ENCODE data around the gene TET1. TPM values are rescaled to one million over a fixed set of nuclear protein-coding genes. Genes with fewer than 3 reads are reported as not detected.

Gene TET1
- total and polyA plus RNA-seq, 2 experiments from 2014 or later, result 37.2 to 90.5 TPM

DNA sequence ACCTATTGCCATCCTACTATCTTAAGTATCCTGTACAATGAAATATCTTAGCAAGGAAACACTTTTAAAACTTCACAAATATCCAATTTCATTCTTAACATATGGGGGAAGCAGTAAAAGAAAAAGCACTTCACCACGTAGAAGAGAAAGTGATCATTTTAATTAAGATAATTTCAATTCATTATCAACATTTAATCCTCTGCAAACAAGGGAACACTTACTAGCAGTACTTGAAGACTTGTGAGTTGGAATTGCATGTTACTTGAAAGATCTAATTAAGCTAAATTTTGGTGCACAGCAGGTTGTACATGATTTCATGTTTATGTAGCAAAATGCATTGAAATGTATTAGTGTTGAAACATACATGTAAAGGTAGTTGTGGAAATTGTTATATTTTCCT is 140.1 kb downstream of the TET1 start:
- TF ChIP-seq STAT1 (IDR thresholded peaks at IDR 0.05; ENCODE audit: unreplicated experiment), result no peak
- no peak for TF ChIP-seq JUNB (IDR thresholded peaks at IDR 0.05; ENCODE audit: unreplicated experiment)
- TF ChIP-seq, protein P1, sequence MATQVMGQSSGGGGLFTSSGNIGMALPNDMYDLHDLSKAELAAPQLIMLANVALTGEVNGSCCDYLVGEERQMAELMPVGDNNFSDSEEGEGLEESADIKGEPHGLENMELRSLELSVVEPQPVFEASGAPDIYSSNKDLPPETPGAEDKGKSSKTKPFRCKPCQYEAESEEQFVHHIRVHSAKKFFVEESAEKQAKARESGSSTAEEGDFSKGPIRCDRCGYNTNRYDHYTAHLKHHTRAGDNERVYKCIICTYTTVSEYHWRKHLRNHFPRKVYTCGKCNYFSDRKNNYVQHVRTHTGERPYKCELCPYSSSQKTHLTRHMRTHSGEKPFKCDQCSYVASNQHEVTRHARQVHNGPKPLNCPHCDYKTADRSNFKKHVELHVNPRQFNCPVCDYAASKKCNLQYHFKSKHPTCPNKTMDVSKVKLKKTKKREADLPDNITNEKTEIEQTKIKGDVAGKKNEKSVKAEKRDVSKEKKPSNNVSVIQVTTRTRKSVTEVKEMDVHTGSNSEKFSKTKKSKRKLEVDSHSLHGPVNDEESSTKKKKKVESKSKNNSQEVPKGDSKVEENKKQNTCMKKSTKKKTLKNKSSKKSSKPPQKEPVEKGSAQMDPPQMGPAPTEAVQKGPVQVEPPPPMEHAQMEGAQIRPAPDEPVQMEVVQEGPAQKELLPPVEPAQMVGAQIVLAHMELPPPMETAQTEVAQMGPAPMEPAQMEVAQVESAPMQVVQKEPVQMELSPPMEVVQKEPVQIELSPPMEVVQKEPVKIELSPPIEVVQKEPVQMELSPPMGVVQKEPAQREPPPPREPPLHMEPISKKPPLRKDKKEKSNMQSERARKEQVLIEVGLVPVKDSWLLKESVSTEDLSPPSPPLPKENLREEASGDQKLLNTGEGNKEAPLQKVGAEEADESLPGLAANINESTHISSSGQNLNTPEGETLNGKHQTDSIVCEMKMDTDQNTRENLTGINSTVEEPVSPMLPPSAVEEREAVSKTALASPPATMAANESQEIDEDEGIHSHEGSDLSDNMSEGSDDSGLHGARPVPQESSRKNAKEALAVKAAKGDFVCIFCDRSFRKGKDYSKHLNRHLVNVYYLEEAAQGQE (IDR thresholded peaks at IDR 0.05; ENCODE audit: unreplicated experiment), result no peak
- no peak for TF ChIP-seq EZH2 (IDR thresholded peaks at IDR 0.05; ENCODE audit: low read depth, unreplicated experiment)
- TF ChIP-seq, protein P2, sequence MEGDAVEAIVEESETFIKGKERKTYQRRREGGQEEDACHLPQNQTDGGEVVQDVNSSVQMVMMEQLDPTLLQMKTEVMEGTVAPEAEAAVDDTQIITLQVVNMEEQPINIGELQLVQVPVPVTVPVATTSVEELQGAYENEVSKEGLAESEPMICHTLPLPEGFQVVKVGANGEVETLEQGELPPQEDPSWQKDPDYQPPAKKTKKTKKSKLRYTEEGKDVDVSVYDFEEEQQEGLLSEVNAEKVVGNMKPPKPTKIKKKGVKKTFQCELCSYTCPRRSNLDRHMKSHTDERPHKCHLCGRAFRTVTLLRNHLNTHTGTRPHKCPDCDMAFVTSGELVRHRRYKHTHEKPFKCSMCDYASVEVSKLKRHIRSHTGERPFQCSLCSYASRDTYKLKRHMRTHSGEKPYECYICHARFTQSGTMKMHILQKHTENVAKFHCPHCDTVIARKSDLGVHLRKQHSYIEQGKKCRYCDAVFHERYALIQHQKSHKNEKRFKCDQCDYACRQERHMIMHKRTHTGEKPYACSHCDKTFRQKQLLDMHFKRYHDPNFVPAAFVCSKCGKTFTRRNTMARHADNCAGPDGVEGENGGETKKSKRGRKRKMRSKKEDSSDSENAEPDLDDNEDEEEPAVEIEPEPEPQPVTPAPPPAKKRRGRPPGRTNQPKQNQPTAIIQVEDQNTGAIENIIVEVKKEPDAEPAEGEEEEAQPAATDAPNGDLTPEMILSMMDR (conservative IDR thresholded peaks at IDR 0.05; ENCODE audit: low read depth in 2 of 2), result no peak
- TF ChIP-seq CREB1 (CRISPR knock-in tag; IDR thresholded peaks at IDR 0.05; ENCODE audit: low read depth), result no peak
- TF ChIP-seq POLR2AphosphoS5 (IDR thresholded peaks at IDR 0.05; ENCODE audit: low read depth), result no peak
- no peak for TF ChIP-seq NANOG (IDR thresholded peaks at IDR 0.05; ENCODE audit: borderline replicate concordance)
- TF ChIP-seq ZNF331 (CRISPR knock-in tag; IDR thresholded peaks at IDR 0.05; ENCODE audit: low read depth), result no peak
- no peak for TF ChIP-seq EZH2phosphoT487 (IDR thresholded peaks at IDR 0.05; ENCODE audit: unreplicated experiment)
- TF ChIP-seq, protein P3, sequence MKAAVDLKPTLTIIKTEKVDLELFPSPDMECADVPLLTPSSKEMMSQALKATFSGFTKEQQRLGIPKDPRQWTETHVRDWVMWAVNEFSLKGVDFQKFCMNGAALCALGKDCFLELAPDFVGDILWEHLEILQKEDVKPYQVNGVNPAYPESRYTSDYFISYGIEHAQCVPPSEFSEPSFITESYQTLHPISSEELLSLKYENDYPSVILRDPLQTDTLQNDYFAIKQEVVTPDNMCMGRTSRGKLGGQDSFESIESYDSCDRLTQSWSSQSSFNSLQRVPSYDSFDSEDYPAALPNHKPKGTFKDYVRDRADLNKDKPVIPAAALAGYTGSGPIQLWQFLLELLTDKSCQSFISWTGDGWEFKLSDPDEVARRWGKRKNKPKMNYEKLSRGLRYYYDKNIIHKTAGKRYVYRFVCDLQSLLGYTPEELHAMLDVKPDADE (IDR thresholded peaks at IDR 0.05), result no peak
- TF ChIP-seq, protein P4, sequence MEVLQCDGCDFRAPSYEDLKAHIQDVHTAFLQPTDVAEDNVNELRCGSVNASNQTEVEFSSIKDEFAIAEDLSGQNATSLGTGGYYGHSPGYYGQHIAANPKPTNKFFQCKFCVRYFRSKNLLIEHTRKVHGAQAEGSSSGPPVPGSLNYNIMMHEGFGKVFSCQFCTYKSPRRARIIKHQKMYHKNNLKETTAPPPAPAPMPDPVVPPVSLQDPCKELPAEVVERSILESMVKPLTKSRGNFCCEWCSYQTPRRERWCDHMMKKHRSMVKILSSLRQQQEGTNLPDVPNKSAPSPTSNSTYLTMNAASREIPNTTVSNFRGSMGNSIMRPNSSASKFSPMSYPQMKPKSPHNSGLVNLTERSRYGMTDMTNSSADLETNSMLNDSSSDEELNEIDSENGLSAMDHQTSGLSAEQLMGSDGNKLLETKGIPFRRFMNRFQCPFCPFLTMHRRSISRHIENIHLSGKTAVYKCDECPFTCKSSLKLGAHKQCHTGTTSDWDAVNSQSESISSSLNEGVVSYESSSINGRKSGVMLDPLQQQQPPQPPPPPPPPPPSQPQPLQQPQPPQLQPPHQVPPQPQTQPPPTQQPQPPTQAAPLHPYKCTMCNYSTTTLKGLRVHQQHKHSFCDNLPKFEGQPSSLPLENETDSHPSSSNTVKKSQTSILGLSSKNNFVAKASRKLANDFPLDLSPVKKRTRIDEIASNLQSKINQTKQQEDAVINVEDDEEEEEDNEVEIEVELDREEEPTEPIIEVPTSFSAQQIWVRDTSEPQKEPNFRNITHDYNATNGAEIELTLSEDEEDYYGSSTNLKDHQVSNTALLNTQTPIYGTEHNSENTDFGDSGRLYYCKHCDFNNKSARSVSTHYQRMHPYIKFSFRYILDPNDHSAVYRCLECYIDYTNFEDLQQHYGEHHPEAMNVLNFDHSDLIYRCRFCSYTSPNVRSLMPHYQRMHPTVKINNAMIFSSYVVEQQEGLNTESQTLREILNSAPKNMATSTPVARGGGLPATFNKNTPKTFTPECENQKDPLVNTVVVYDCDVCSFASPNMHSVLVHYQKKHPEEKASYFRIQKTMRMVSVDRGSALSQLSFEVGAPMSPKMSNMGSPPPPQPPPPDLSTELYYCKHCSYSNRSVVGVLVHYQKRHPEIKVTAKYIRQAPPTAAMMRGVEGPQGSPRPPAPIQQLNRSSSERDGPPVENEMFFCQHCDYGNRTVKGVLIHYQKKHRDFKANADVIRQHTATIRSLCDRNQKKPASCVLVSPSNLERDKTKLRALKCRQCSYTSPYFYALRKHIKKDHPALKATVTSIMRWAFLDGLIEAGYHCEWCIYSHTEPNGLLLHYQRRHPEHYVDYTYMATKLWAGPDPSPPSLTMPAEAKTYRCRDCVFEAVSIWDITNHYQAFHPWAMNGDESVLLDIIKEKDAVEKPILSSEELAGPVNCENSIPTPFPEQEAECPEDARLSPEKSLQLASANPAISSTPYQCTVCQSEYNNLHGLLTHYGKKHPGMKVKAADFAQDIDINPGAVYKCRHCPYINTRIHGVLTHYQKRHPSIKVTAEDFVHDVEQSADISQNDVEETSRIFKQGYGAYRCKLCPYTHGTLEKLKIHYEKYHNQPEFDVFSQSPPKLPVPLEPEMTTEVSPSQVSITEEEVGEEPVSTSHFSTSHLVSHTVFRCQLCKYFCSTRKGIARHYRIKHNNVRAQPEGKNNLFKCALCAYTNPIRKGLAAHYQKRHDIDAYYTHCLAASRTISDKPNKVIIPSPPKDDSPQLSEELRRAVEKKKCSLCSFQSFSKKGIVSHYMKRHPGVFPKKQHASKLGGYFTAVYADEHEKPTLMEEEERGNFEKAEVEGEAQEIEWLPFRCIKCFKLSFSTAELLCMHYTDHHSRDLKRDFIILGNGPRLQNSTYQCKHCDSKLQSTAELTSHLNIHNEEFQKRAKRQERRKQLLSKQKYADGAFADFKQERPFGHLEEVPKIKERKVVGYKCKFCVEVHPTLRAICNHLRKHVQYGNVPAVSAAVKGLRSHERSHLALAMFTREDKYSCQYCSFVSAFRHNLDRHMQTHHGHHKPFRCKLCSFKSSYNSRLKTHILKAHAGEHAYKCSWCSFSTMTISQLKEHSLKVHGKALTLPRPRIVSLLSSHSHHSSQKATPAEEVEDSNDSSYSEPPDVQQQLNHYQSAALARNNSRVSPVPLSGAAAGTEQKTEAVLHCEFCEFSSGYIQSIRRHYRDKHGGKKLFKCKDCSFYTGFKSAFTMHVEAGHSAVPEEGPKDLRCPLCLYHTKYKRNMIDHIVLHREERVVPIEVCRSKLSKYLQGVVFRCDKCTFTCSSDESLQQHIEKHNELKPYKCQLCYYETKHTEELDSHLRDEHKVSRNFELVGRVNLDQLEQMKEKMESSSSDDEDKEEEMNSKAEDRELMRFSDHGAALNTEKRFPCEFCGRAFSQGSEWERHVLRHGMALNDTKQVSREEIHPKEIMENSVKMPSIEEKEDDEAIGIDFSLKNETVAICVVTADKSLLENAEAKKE (CRISPR knock-in tag; IDR thresholded peaks at IDR 0.05), result no peak
- no peak for TF ChIP-seq ZNF114 (CRISPR knock-in tag; IDR thresholded peaks at IDR 0.05)
- Histone ChIP-seq H3K27ac (ENCODE audit: low read depth) (no peak overlapping the region), H3K9me2 (ENCODE audit: insufficient read depth) (no peaks in the 10 kb centered on the region), H4K20me1 (replicated peaks; ENCODE audit: insufficient read depth) (no peaks in the 10 kb centered on the region), H3K4me3 (no peak overlapping the region), H3K36me3 (ENCODE audit: insufficient read depth) (no peaks in the 10 kb centered on the region), H2AFZ (no peak overlapping the region), H3K4me2 (no peak overlapping the region), H3K4me1 (ENCODE audit: insufficient read depth) (no peaks in the 10 kb centered on the region), H3K79me2 (replicated peaks; ENCODE audit: insufficient read depth) (no peaks in the 10 kb centered on the region), H3K27me3 (ENCODE audit: insufficient read depth) (no peaks in the 10 kb centered on the region), H3F3A (replicated peaks; ENCODE audit: low read depth) (no peaks in the 10 kb centered on the region)
- no peaks in the 10 kb centered on the region for H3K36me3 Mint-ChIP-seq (ENCODE audit: low read depth)
- no peak for ATAC-seq
- no peak for DNase-seq (ENCODE audit: low spot score)
- H3K4me1 Mint-ChIP-seq, result no peaks in the 10 kb centered on the region; the same call in 2 of the 3 replicates
- no peaks in the 10 kb centered on the region for H3K9me3 Mint-ChIP-seq
- peaks cover under 1% of the 10 kb centered on the region for H3K27me3 Mint-ChIP-seq (ENCODE audit: insufficient read depth, low read depth, poor library complexity)
- H3K27ac Mint-ChIP-seq, result no peak overlapping the region
- no peak overlapping the region for H3K4me3 Mint-ChIP-seq

All from GM23338 (cell line).